ENCODE measurements around the gene HAUS5. TPM values are rescaled to one million over a fixed set of nuclear protein-coding genes. Genes with fewer than 3 reads are reported as not detected.

The HAUS5 gene
- total RNA-seq, 2 donors from 2014 or later, result 9.6 to 14.5 TPM

DNA sequence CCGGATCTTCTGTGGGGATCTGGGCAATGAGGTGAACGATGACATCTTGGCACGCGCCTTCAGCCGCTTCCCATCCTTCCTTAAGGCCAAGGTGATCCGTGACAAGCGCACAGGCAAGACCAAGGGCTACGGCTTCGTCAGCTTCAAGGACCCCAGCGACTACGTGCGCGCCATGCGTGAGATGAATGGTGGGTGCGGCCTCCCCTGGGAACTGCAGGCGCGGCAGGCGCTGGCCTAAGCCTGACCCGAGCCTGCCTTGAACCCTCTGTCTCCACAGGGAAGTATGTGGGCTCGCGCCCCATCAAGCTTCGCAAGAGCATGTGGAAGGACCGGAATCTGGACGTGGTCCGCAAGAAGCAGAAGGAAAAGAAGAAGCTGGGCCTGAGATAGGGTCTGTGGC, 24.6 kb downstream of the HAUS5 start:
- DNase-seq (no peak), ATAC-seq (no peak)
- intact Hi-C loops (cut with DNase I), result no loop called here
- Histone ChIP-seq H3K27ac (no peak overlapping the region), H3K36me3 (replicated peaks in 1 of 2; ENCODE audit: insufficient read depth in 1 of 2, low read depth in 2 of 2) (peaks cover 0 to 38% of the 10 kb centered on the region in 2 donors), H3K9me3 (no peaks in the 10 kb centered on the region), H3K27me3 (no peaks in the 10 kb centered on the region), H3K4me3 (no peak overlapping the region), H3K4me1 (peaks cover 2% of the 10 kb centered on the region)
- TF ChIP-seq POLR2A (IDR thresholded peaks at IDR 0.05), result no peak
- TF ChIP-seq, protein P1, sequence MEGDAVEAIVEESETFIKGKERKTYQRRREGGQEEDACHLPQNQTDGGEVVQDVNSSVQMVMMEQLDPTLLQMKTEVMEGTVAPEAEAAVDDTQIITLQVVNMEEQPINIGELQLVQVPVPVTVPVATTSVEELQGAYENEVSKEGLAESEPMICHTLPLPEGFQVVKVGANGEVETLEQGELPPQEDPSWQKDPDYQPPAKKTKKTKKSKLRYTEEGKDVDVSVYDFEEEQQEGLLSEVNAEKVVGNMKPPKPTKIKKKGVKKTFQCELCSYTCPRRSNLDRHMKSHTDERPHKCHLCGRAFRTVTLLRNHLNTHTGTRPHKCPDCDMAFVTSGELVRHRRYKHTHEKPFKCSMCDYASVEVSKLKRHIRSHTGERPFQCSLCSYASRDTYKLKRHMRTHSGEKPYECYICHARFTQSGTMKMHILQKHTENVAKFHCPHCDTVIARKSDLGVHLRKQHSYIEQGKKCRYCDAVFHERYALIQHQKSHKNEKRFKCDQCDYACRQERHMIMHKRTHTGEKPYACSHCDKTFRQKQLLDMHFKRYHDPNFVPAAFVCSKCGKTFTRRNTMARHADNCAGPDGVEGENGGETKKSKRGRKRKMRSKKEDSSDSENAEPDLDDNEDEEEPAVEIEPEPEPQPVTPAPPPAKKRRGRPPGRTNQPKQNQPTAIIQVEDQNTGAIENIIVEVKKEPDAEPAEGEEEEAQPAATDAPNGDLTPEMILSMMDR (IDR thresholded peaks at IDR 0.05), result no peak
- 93 to 97% methylated on average over 22 to 23 of the region's 25 CpGs for WGBS, 2 donors

DNA sequence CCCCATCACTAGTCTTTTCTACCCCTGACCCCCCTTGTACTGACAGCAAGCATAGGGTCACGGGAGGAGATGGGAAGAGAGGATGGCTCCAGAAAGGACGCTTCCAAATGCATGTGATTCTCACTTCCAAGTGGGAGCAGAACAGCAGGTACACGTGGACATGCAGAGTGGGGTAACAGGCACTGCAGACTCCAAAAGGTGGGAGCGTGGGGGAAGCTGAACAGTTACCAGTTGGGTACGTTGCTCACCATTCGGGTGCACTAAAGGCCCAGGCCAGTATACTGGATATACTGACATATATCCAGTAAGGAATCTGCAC, 26.7 kb downstream of the HAUS5 start:
- Histone ChIP-seq H3K27me3 (no peaks in the 10 kb centered on the region), H3K4me3 (no peak overlapping the region), H3K4me1 (peaks cover 13% of the 10 kb centered on the region), H3K27ac (no peak overlapping the region), H3K9me3 (no peaks in the 10 kb centered on the region), H3K36me3 (replicated peaks in 1 of 2; ENCODE audit: insufficient read depth in 1 of 2, low read depth in 2 of 2) (peaks cover 0 to 24% of the 10 kb centered on the region in 2 donors)
- DNase-seq, result no peak
- 64 to 67% methylated on average over 6 of the region's 6 CpGs for WGBS, 2 donors
- ATAC-seq, result no peak
- intact Hi-C loops (cut with DNase I), result no loop called here
- TF ChIP-seq, protein P1 (IDR thresholded peaks at IDR 0.05), result no peak
- TF ChIP-seq POLR2A (IDR thresholded peaks at IDR 0.05), result no peak

DNA sequence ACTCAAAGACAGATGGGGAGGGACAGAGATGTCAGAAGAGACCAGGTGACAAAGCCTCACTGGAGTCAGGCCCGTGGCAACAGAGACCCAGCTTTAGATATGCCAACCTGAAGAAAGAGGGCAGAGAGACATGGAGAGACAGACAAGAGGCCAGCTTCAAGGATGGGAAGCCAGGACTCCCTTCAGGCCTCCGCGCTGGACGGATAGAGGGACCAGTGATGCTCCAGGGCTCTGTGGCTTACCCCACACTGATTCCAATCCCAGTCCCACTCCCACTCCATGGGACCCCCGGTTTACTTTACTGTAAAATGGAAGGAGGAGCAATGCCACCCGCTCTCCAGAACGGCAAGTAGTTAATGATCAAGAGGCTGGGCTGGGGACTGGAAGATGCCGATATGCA, 27.3 kb downstream of the HAUS5 start:
- no peak for ATAC-seq
- Histone ChIP-seq H3K4me1 (peaks cover 15% of the 10 kb centered on the region), H3K27ac (no peak overlapping the region), H3K36me3 (replicated peaks in 1 of 2; ENCODE audit: insufficient read depth in 1 of 2, low read depth in 2 of 2) (peaks cover 0 to 20% of the 10 kb centered on the region in 2 donors), H3K9me3 (no peaks in the 10 kb centered on the region), H3K27me3 (no peaks in the 10 kb centered on the region), H3K4me3 (no peak overlapping the region)
- no peak for DNase-seq
- intact Hi-C loops (cut with DNase I), result no loop called here
- WGBS, 2 donors, result 79 to 83% methylated on average over 8 of the region's 8 CpGs
- TF ChIP-seq, protein P1 (IDR thresholded peaks at IDR 0.05), result no peak
- no peak for TF ChIP-seq POLR2A (IDR thresholded peaks at IDR 0.05)

DNA sequence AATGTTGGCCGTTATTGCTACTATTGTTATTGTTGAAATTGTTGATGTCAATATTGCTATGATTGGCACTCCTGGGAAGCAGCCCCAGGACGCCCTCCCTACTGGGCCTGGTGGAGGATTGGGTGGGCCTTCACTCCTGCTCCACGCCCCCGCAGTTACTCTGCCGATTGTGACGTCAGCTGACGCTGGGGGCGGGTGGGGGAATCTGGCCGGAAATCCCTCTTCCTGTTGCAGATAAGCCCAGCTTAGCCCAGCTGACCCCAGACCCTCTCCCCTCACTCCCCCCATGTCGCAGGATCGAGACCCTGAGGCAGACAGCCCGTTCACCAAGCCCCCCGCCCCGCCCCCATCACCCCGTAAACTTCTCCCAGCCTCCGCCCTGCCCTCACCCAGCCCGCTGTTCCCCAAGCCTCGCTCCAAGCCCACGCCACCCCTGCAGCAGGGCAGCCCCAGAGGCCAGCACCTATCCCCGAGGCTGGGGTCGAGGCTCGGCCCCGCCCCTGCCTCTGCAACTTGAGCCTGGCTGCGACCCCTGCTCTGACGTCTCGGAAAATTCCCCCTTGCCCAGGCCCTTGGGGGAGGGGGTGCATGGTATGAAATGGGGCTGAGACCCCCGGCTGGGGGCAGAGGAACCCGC, 29.1 kb downstream of the HAUS5 start, which contains the start of gene ETV2:
ETV2 (plus strand) TSS at position 231 of the 637 bp plus-strand sequence. CDS start 716 bp downstream, outside the sequence.
- H3K9me3 ChIP-seq, result no peaks in the 10 kb centered on the region
- peak within 1 kb of the TSS in 2 of 4 donors; percentile 5 to 92 for H3K27ac ChIP-seq
- H3K36me3 ChIP-seq (replicated peaks in 1 of 2; ENCODE audit: insufficient read depth in 1 of 2, low read depth in 2 of 2), result peaks cover 0 to 12% of the 10 kb centered on the region in 2 donors
- ATAC-seq, result no peak
- H3K4me3 ChIP-seq, result no peak within 1 kb of the TSS
- WGBS, 2 donors, result 51 to 66% methylated on average over 13 to 23 of the region's 28 CpGs
- no peak for TF ChIP-seq POLR2A (IDR thresholded peaks at IDR 0.05)
- TF ChIP-seq, protein P1 (IDR thresholded peaks at IDR 0.05), result no peak
- peaks cover 19% of the 10 kb centered on the region for H3K4me1 ChIP-seq
- H3K27me3 ChIP-seq, result no peaks in the 10 kb centered on the region
- no peak for DNase-seq
- intact Hi-C loops (cut with DNase I), result no loop called here

DNA sequence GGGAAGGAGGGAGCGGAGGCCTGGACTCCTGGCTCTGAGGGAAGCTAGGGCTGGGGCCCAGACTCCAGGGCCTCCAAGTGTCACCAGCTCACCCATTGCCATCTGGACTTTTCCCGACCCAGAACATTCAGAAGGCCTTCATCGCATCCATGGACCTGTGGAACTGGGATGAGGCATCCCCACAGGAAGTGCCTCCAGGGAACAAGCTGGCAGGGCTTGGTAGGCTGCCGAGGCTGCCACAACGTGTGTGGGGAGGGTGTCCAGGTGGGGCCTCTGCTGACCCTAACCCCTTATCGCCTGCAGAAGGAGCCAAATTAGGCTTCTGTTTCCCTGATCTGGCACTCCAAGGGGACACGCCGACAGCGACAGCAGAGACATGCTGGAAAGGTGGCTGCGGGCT, 29.8 kb downstream of the HAUS5 start:
- Histone ChIP-seq H3K9me3 (no peaks in the 10 kb centered on the region), H3K4me1 (peaks cover 19% of the 10 kb centered on the region), H3K27ac (peak overlapping the region in 2 of 4 donors; percentile 5 to 92), H3K36me3 (replicated peaks in 1 of 2; ENCODE audit: insufficient read depth in 1 of 2, low read depth in 2 of 2) (peaks cover 0 to 5% of the 10 kb centered on the region in 2 donors), H3K27me3 (no peaks in the 10 kb centered on the region), H3K4me3 (no peak overlapping the region)
- TF ChIP-seq POLR2A (IDR thresholded peaks at IDR 0.05), result no peak
- TF ChIP-seq, protein P1 (IDR thresholded peaks at IDR 0.05), result no peak
- ATAC-seq (no peak), DNase-seq (no peak)
- 66 to 89% methylated on average over 6 to 10 of the region's 10 CpGs for WGBS, 2 donors
- intact Hi-C loops (cut with DNase I), result no loop called here

All from body of pancreas (tissue), 4 donors.